Fibroblast of lung (primary cell): Measurements from ENCODE around the gene CERS2. TPM values are rescaled to one million over a fixed set of nuclear protein-coding genes. Genes with fewer than 3 reads are reported as not detected.
A peak's percentile ranks its signal among the peaks of the same experiment; 100 is the strongest.

Experiments
- DNase-seq, 2 donors: peaks; one replicate each; pipeline versions ENCODE4 v3.0.0 to v3.0.0-alpha.2; 2010; ENCODE audit warnings: low read depth in 2 of 2
- H2AFZ ChIP-seq: 2 replicates; pipeline ENCODE4 v1.5.1; 2012; ENCODE audit warnings: low read length, control low read depth, inconsistent platforms
- H3K27ac ChIP-seq: 2 replicates; pipeline ENCODE4 v1.5.1; 2011; ENCODE audit warnings: low read length, control low read depth; ENCODE audit not compliant: insufficient read depth
- H3K27me3 ChIP-seq: 2 replicates; pipeline ENCODE4 v1.5.1; 2011; ENCODE audit warnings: mild to moderate bottlenecking, low read length; ENCODE audit not compliant: control insufficient read depth, insufficient read depth
- H3K36me3 ChIP-seq: 2 replicates; pipeline ENCODE4 v1.5.1; 2011; ENCODE audit warnings: low read length; ENCODE audit not compliant: control insufficient read depth, insufficient read depth
- H3K4me1 ChIP-seq: 2 replicates; pipeline ENCODE4 v1.5.1; 2011; ENCODE audit warnings: low read length; ENCODE audit not compliant: control insufficient read depth, insufficient read depth; ENCODE audit errors: extremely low read depth
- H3K4me2 ChIP-seq: 2 replicates; pipeline ENCODE4 v1.5.1; 2011; ENCODE audit warnings: low read length, control low read depth; ENCODE audit not compliant: insufficient read depth; ENCODE audit errors: extremely low read depth
- H3K4me3 ChIP-seq, 4 experiments: fragments of 200-600 bp in 1 of 4; sonication (generic) in 1 of 4; replicated peaks in 1 of 4; 2 replicates each; pipeline ENCODE4 v1.5.1; 2011 to 2016; ENCODE audit warnings: low read length in 4 of 4, low read depth in 3 of 4, mild to moderate bottlenecking in 3 of 4, control low read depth in 2 of 4, inconsistent platforms in 1 of 4, mixed read lengths in 1 of 4; ENCODE audit not compliant: insufficient read depth in 1 of 4; ENCODE audit errors: control extremely low read depth in 1 of 4
- H3K79me2 ChIP-seq: 2 replicates; pipeline ENCODE4 v1.5.1; 2012; ENCODE audit warnings: mild to moderate bottlenecking, low read length, inconsistent platforms; ENCODE audit not compliant: control insufficient read depth, insufficient read depth
- H3K9ac ChIP-seq: 2 replicates; pipeline ENCODE4 v1.5.1; 2011; ENCODE audit warnings: mild to moderate bottlenecking, low read length, control low read depth; ENCODE audit not compliant: insufficient read depth
- H3K9me3 ChIP-seq: 2 replicates; pipeline ENCODE4 v1.5.1; 2012; ENCODE audit warnings: low read depth, low read length; ENCODE audit not compliant: control insufficient read depth, insufficient read depth
- H4K20me1 ChIP-seq: 2 replicates; pipeline ENCODE4 v1.5.1; 2011; ENCODE audit warnings: low read length; ENCODE audit not compliant: control insufficient read depth, insufficient read depth; ENCODE audit errors: extremely low read depth
- CTCF ChIP-seq, 2 donors: IDR thresholded peaks in 1 of 2; conservative IDR thresholded peaks in 1 of 2; 1 replicate in 1 of 2; 2 replicates in 1 of 2; pipeline ENCODE4 v1.5.1; 2011 to 2012; ENCODE audit warnings: low read length in 2 of 2, control low read depth in 1 of 2, inconsistent platforms in 1 of 2, low read depth in 1 of 2, mild to moderate bottlenecking in 1 of 2
- EZH2 ChIP-seq: IDR thresholded peaks from 2 replicates; pipeline ENCODE4 v1.5.1; 2012; ENCODE audit warnings: low read length, control low read depth, mild to moderate bottlenecking; ENCODE audit errors: missing control alignments
- polyA plus RNA-seq, 2 donors: library from polyadenylated mRNA; depleted of rRNA in 1 of 2; stranded (reverse) in 1 of 2; unstranded in 1 of 2; fragments of >200 nt; gene quantifications; 2 replicates each; pipeline ENCODE4 v1.2.1, GENCODE V29; 2011 to 2012; ENCODE audit warnings: missing spikeins in 1 of 2
- total RNA-seq: library from RNA; depleted of rRNA; stranded (reverse); fragments of >200 nt; gene quantifications from 2 replicates; pipeline ENCODE4 v1.2.1, GENCODE V29; 2014

The CERS2 gene
- total and polyA plus RNA-seq, 2 donors (not counting 1 experiment from before 2014, with no cell fraction given), result 190 to 254 TPM

GRCh38 chr1:150928286-150928685 is 46.3 kb downstream of the CERS2 start:
- Histone ChIP-seq H3K79me2 (peaks cover 12% of the 10 kb centered on the region), H3K9me3 (no peaks in the 10 kb centered on the region), H3K9ac (no peak overlapping the region), H3K27ac (no peak overlapping the region), H2AFZ (no peak overlapping the region), H3K4me2 (no peak overlapping the region), H3K36me3 (peaks cover 4% of the 10 kb centered on the region), H3K27me3 (no peaks in the 10 kb centered on the region), H3K4me1 (no peaks in the 10 kb centered on the region), H3K4me3 (no peak overlapping the region), H4K20me1 (no peaks in the 10 kb centered on the region)
- no peak for DNase-seq
- TF ChIP-seq EZH2, result no peak
- TF ChIP-seq CTCF (conservative IDR thresholded peaks at IDR 0.05 in 1 of 2, IDR thresholded peaks at IDR 0.05 in 1 of 2; ENCODE audit: low read depth in 1 of 2, low read length in 2 of 2), result no peak

GRCh38 chr1:150927624-150928023 is 47.0 kb downstream of the CERS2 start:
- Histone ChIP-seq H3K27ac (no peak overlapping the region), H2AFZ (no peak overlapping the region), H4K20me1 (no peaks in the 10 kb centered on the region), H3K79me2 (peaks cover 12% of the 10 kb centered on the region), H3K4me2 (no peak overlapping the region), H3K9me3 (no peaks in the 10 kb centered on the region), H3K27me3 (no peaks in the 10 kb centered on the region), H3K4me1 (no peaks in the 10 kb centered on the region), H3K4me3 (peak overlapping the region in 1 of 4 experiments; percentile 92), H3K36me3 (peaks cover 2% of the 10 kb centered on the region), H3K9ac (no peak overlapping the region)
- DNase-seq, result no peak
- TF ChIP-seq EZH2 (no peak), CTCF (conservative IDR thresholded peaks at IDR 0.05 in 1 of 2, IDR thresholded peaks at IDR 0.05 in 1 of 2; ENCODE audit: low read depth in 1 of 2, low read length in 2 of 2) (no peak)

- peak; percentile 94 to 97 for DNase-seq
- no peak for TF ChIP-seq CTCF (conservative IDR thresholded peaks at IDR 0.05 in 1 of 2, IDR thresholded peaks at IDR 0.05 in 1 of 2; ENCODE audit: low read depth in 1 of 2, low read length in 2 of 2)
- no peak for TF ChIP-seq EZH2
- no peaks in the 10 kb centered on the region for H3K27me3 ChIP-seq
- peaks cover 2% of the 10 kb centered on the region for H3K36me3 ChIP-seq
- no peaks in the 10 kb centered on the region for H3K4me1 ChIP-seq
- H3K27ac ChIP-seq, result peak within 1 kb of the TSS; percentile 85
- peak within 1 kb of the TSS; percentile 78 to 97 (median 90) for H3K4me3 ChIP-seq
- peaks cover 12% of the 10 kb centered on the region for H3K79me2 ChIP-seq
- peak within 1 kb of the TSS; percentile 94 for H3K4me2 ChIP-seq
- peak within 1 kb of the TSS; percentile 91 for H3K9ac ChIP-seq
- H3K9me3 ChIP-seq, result no peaks in the 10 kb centered on the region
- H2AFZ ChIP-seq, result peak within 1 kb of the TSS; percentile 82
- no peaks in the 10 kb centered on the region for H4K20me1 ChIP-seq
Observed at GRCh38 chr1:150926097-150926741, 48.4 kb downstream of the CERS2 start, which contains the start of gene SETDB1. TSS of gene SETDB1 (plus strand) at chr1:150926363. CDS start at chr1:150927715, 1,352 bp downstream.
